Measurements from ENCODE around the gene PHKG2. TPM values are rescaled to one million over a fixed set of nuclear protein-coding genes. Genes with fewer than 3 reads are reported as not detected.

The PHKG2 gene
- total and polyA plus RNA-seq, 8 donors, result 18.2 to 104 (median 32.4) TPM

DNA sequence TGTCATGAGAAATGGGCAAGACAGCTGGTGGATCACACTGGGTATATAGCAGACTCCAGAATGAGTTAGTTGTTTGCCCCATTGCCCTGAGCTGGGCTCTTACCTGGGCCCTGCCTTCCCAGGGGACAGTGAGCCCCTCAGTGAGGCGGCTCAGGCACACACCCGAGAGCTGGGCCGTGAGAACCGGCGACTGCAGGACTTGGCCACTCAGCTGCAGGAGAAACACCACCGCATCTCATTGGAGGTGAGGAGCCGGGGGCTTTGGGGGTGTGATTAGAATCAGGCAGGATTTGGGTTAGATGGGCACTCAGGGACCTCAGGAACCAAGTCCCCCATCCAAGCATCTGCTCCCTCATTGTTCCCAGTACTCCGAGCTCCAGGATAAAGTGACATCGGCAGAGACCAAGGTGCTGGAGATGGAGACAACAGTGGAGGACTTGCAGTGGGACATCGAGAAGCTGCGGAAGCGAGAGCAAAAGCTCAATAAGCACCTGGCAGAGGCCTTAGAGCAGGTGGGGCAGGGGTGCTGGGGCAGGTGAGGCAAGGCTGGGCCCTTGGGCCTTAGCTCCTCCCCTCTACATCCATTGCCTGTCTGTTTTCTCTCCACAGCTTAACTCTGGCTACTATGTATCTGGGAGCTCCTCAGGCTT lies 16.7 kb downstream of the PHKG2 start:
- WGBS, 5 donors, result 94 to 96% (median 95%) methylated on average over 7 to 12 of the region's 12 CpGs
- Histone ChIP-seq H3K9me3 (no peaks in the 10 kb centered on the region), H3K27ac (no peak overlapping the region), H3K27me3 (no peaks in the 10 kb centered on the region), H3K4me3 (no peak overlapping the region), H3K4me1 (peaks cover 22 to 46% (median 40%) of the 10 kb centered on the region in 4 donors), H3K36me3 (peaks cover 58 to 72% (median 70%) of the 10 kb centered on the region in 4 donors)
- intact Hi-C loops (cut with DNase I; ENCODE audit: low total_unique reads), result no loop called here
- no peak for DNase-seq
- TF ChIP-seq EP300 (IDR thresholded peaks at IDR 0.05), result no peak
- TF ChIP-seq POLR2AphosphoS5 (IDR thresholded peaks at IDR 0.05), result no peak
- no peak for TF ChIP-seq CTCF (IDR thresholded peaks at IDR 0.05)
- no peak for TF ChIP-seq POLR2A (IDR thresholded peaks at IDR 0.05)

- Histone ChIP-seq H3K27ac (no peak overlapping the region), H3K27me3 (no peaks in the 10 kb centered on the region), H3K4me1 (peaks cover 16 to 32% (median 26%) of the 10 kb centered on the region in 4 donors), H3K9me3 (no peaks in the 10 kb centered on the region), H3K4me3 (no peak overlapping the region), H3K36me3 (peaks cover 71 to 85% (median 84%) of the 10 kb centered on the region in 4 donors)
- TF ChIP-seq EP300 (IDR thresholded peaks at IDR 0.05) (no peak), CTCF (IDR thresholded peaks at IDR 0.05) (no peak), POLR2A (IDR thresholded peaks at IDR 0.05) (no peak), POLR2AphosphoS5 (IDR thresholded peaks at IDR 0.05) (no peak)
- intact Hi-C loops (cut with DNase I; ENCODE audit: low total_unique reads), result no loop called here
- WGBS, 5 donors, result 89 to 93% (median 91%) methylated on average over 26 to 29 of the region's 29 CpGs
- no peak for DNase-seq
Measured at GRCh38 chr16:30766206-30766932, 18.1 kb downstream of the PHKG2 start.

DNA sequence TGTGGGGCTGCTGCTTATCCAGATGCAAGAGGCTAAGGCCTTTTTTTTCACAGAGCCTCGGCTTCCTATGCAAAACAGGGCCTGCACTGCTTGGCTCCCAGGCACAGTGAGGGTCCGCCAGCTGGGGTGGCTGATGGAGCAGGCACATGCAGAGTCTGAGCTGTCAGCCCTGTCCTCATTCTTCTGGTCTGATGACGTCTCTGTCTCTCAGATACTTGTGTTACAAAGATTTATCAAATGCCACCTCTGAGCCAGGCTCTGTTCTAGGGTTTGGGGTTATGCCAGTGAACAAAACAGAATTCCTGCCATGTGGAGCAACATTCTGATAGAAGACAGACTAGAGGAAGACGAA lies 18.7 kb downstream of the PHKG2 start:
- Histone ChIP-seq H3K27ac (no peak overlapping the region), H3K27me3 (no peaks in the 10 kb centered on the region), H3K4me3 (no peak overlapping the region), H3K36me3 (peaks cover 76 to 90% (median 89%) of the 10 kb centered on the region in 4 donors), H3K4me1 (peaks cover 16 to 28% (median 23%) of the 10 kb centered on the region in 4 donors), H3K9me3 (no peaks in the 10 kb centered on the region)
- no peak for TF ChIP-seq EP300 (IDR thresholded peaks at IDR 0.05)
- no peak for TF ChIP-seq POLR2AphosphoS5 (IDR thresholded peaks at IDR 0.05)
- no peak for TF ChIP-seq POLR2A (IDR thresholded peaks at IDR 0.05)
- TF ChIP-seq CTCF (IDR thresholded peaks at IDR 0.05), result no peak
- 70 to 81% (median 77%) methylated on average over 4 of the region's 4 CpGs for WGBS, 5 donors
- intact Hi-C loops (cut with DNase I; ENCODE audit: low total_unique reads), result no loop called here
- DNase-seq, result no peak

GRCh38 chr16:30767767-30768465 lies 19.7 kb downstream of the PHKG2 start:
- no peak overlapping the region for H3K27ac ChIP-seq
- H3K27me3 ChIP-seq, result no peaks in the 10 kb centered on the region
- intact Hi-C loops (cut with DNase I; ENCODE audit: low total_unique reads), result no loop called here
- DNase-seq, result no peak
- peaks cover 11 to 23% (median 18%) of the 10 kb centered on the region in 4 donors for H3K4me1 ChIP-seq
- peaks cover 82 to 100% (median 99%) of the 10 kb centered on the region in 4 donors for H3K36me3 ChIP-seq
- H3K9me3 ChIP-seq, result no peaks in the 10 kb centered on the region
- no peak for TF ChIP-seq EP300 (IDR thresholded peaks at IDR 0.05)
- TF ChIP-seq CTCF (IDR thresholded peaks at IDR 0.05), result no peak
- no peak for TF ChIP-seq POLR2AphosphoS5 (IDR thresholded peaks at IDR 0.05)
- no peak for TF ChIP-seq POLR2A (IDR thresholded peaks at IDR 0.05)
- WGBS, 5 donors, result 85 to 94% (median 92%) methylated on average over 18 of the region's 18 CpGs
- no peak overlapping the region for H3K4me3 ChIP-seq
